Measurements from ENCODE around the gene MYO6.

DNA sequence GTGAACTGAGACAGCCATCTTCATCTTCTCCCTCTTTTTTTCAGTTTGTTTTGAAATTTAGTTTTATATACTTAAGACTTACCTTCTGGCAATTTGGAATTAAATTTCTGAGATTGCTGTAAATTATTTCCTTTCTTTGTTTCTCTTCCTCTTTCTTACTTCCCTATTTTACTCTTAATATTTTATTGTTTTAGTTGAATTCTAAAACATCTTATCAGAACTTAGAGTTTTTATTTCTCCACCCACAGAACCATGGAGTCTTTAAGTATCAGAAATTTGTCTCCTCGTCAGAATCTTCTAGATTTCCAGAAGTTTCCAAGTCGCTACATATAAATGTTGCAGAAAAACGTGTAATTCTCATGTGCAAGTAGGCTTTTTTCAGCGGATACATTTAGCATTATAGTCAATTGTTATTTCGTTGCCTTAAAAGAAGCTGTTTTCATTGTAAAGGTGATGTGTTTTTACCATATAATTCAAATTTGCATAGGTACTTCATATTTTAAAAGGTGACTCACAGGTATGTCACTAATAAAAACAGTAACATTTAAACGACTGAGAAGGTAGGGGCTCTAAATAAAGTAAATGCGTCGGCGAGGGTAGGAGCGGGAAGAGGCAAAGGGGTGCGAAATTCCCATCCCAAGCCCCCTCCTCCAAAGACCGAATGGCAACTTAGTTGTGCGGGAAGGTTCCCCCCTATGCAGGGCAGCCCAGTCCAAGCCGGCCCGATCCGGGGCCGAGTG, 866 bp upstream of the MYO6 start:
- TF ChIP-seq YY1 (IDR thresholded peaks at IDR 0.05; ENCODE audit: insufficient read depth, insufficient read length) (no peak), ZNF274 (IDR thresholded peaks at IDR 0.05; ENCODE audit: low read depth, low read length) (no peak)
